ENCODE data around the gene TAPT1. TPM values are rescaled to one million over a fixed set of nuclear protein-coding genes. Genes with fewer than 3 reads are reported as not detected.

The TAPT1 gene
- polyA plus RNA-seq, 1 donor from 2014 or later = 34.2 TPM

DNA sequence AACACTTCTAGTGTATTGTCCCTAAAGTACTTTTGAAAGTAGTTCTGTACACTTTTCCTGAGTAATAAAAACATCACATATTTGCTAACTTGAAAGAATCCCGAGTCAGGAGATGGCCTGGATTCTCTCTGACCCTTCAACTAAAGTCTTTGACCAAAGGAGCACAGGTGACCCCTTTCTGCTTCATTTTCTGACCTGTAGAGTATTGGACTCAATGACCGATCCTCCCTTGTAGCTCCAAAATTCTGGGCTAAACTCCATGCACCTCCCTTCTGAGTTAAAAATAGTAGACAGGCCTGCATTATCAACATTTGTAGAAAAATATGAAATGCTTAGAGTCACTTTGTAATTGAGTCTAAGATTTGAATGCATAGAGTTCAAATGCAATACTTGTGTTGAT, 4.0 kb upstream of the TAPT1 start:
- TF ChIP-seq POLR2AphosphoS5 (IDR thresholded peaks at IDR 0.05) = no peak
- no peak for TF ChIP-seq SMC3 (conservative IDR thresholded peaks at IDR 0.05; ENCODE audit: poor library complexity)
- no peak for TF ChIP-seq EP300 (conservative IDR thresholded peaks at IDR 0.05; ENCODE audit: poor library complexity, severe bottlenecking)
- TF ChIP-seq EZH2 (IDR thresholded peaks at IDR 0.05; ENCODE audit: borderline replicate concordance, insufficient read depth, low read length, poor library complexity, severe bottlenecking) = no peak

DNA sequence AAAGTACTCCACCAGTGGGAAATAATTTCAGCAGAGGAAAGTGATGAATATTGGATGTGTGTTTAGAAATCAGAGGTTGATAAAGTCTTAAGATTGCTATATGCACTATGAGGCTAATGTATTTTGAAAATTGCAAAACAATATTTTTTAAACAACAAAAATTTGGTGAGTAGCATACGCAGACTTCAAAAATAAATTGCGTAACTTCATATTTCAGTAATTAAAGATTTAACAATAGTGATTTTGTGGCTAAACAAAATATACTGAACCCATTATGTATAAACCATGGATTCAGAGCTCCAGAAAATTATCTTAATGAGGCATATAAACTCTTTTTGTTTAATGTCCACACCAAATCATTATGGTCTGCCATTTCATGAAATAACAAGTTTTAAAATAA, 3.3 kb upstream of the TAPT1 start:
- Histone ChIP-seq H3K27ac (ENCODE audit: low read length) (no peak overlapping the region), H3K9ac (ENCODE audit: low read length) (no peak overlapping the region), H4K20me1 (ENCODE audit: insufficient read depth) (no peaks in the 10 kb centered on the region), H3K9me3 (ENCODE audit: low read length) (no peaks in the 10 kb centered on the region), H3K36me3 (ENCODE audit: insufficient read depth, low read length) (no peaks in the 10 kb centered on the region), H3K4me3 (ENCODE audit: low read length) (no peak overlapping the region), H3K27me3 (ENCODE audit: insufficient read depth, low read depth, low read length) (no peaks in the 10 kb centered on the region), H3K9me2 (ENCODE audit: insufficient read depth, low read length) (no peaks in the 10 kb centered on the region), H2AFZ (ENCODE audit: low read depth, low read length) (no peak overlapping the region), H3K4me2 (ENCODE audit: low read length) (no peak overlapping the region), H3K79me2 (replicated peaks; ENCODE audit: insufficient read depth, low read length) (peaks cover 16% of the 10 kb centered on the region), H3F3A (ENCODE audit: insufficient read depth, low read length, poor library complexity, severe bottlenecking) (no peaks in the 10 kb centered on the region)
- no peak for TF ChIP-seq RAD21 (conservative IDR thresholded peaks at IDR 0.05)
- no peak for TF ChIP-seq POLR2AphosphoS5 (IDR thresholded peaks at IDR 0.05)
- no peak for TF ChIP-seq EP300 (conservative IDR thresholded peaks at IDR 0.05; ENCODE audit: poor library complexity, severe bottlenecking)
- TF ChIP-seq SMC3 (conservative IDR thresholded peaks at IDR 0.05; ENCODE audit: poor library complexity) = no peak
- TF ChIP-seq, protein P1, sequence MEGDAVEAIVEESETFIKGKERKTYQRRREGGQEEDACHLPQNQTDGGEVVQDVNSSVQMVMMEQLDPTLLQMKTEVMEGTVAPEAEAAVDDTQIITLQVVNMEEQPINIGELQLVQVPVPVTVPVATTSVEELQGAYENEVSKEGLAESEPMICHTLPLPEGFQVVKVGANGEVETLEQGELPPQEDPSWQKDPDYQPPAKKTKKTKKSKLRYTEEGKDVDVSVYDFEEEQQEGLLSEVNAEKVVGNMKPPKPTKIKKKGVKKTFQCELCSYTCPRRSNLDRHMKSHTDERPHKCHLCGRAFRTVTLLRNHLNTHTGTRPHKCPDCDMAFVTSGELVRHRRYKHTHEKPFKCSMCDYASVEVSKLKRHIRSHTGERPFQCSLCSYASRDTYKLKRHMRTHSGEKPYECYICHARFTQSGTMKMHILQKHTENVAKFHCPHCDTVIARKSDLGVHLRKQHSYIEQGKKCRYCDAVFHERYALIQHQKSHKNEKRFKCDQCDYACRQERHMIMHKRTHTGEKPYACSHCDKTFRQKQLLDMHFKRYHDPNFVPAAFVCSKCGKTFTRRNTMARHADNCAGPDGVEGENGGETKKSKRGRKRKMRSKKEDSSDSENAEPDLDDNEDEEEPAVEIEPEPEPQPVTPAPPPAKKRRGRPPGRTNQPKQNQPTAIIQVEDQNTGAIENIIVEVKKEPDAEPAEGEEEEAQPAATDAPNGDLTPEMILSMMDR (IDR thresholded peaks at IDR 0.05; ENCODE audit: poor library complexity, severe bottlenecking) = no peak
- no peak for TF ChIP-seq MXI1 (conservative IDR thresholded peaks at IDR 0.05; ENCODE audit: poor library complexity, severe bottlenecking)
- TF ChIP-seq TAF1 (IDR thresholded peaks at IDR 0.05; ENCODE audit: low read depth) = no peak
- no peak for TF ChIP-seq EZH2 (IDR thresholded peaks at IDR 0.05; ENCODE audit: borderline replicate concordance, insufficient read depth, low read length, poor library complexity, severe bottlenecking)

More for the DNA sequence above, 4.0 kb upstream of the TAPT1 start:
- H3K9ac ChIP-seq (ENCODE audit: low read length) = no peak overlapping the region
- no peaks in the 10 kb centered on the region for H3K9me3 ChIP-seq (ENCODE audit: low read length)
- peaks cover 9% of the 10 kb centered on the region for H3K79me2 ChIP-seq (replicated peaks; ENCODE audit: insufficient read depth, low read length)
- H2AFZ ChIP-seq (ENCODE audit: low read depth, low read length) = no peak overlapping the region
- H3K4me3 ChIP-seq (ENCODE audit: low read length) = no peak overlapping the region
- no peaks in the 10 kb centered on the region for H3K27me3 ChIP-seq (ENCODE audit: insufficient read depth, low read depth, low read length)
- H3K36me3 ChIP-seq (ENCODE audit: insufficient read depth, low read length) = no peaks in the 10 kb centered on the region
- no peak overlapping the region for H3K27ac ChIP-seq (ENCODE audit: low read length)
- no peaks in the 10 kb centered on the region for H4K20me1 ChIP-seq (ENCODE audit: insufficient read depth)
- H3F3A ChIP-seq (ENCODE audit: insufficient read depth, low read length, poor library complexity, severe bottlenecking) = no peaks in the 10 kb centered on the region
- H3K4me2 ChIP-seq (ENCODE audit: low read length) = no peak overlapping the region
- no peaks in the 10 kb centered on the region for H3K9me2 ChIP-seq (ENCODE audit: insufficient read depth, low read length)

DNA sequence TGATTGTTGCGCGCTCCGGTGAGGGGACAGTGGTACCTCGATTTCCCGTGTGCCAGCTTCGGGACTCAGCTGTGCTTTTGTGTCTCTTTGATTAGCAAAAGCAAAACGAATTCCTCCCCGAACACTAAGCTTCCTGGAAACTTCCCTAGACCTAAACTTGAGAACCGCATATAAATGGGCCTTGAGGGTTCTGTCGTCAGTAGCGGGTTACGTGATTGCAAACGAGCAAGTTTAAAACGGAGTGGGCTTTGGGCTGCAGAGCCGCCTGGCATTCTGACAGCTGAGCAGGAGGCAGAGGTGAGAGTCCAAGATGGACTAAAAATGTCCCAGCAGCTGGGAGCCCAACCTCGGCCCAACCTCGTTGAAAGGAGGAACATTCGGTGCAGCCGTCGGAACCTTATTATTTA, 1.2 kb upstream of the TAPT1 start:
- no peaks in the 10 kb centered on the region for H4K20me1 ChIP-seq (ENCODE audit: insufficient read depth)
- peak overlapping the region; percentile 43 for H2AFZ ChIP-seq (ENCODE audit: low read depth, low read length)
- no peak for TF ChIP-seq EZH2 (IDR thresholded peaks at IDR 0.05; ENCODE audit: borderline replicate concordance, insufficient read depth, low read length, poor library complexity, severe bottlenecking)
- TF ChIP-seq, protein P1 (IDR thresholded peaks at IDR 0.05; ENCODE audit: poor library complexity, severe bottlenecking) = no peak
- TF ChIP-seq EP300 (conservative IDR thresholded peaks at IDR 0.05; ENCODE audit: poor library complexity, severe bottlenecking) = no peak
- no peak for TF ChIP-seq MXI1 (conservative IDR thresholded peaks at IDR 0.05; ENCODE audit: poor library complexity, severe bottlenecking)
- TF ChIP-seq, protein P2, sequence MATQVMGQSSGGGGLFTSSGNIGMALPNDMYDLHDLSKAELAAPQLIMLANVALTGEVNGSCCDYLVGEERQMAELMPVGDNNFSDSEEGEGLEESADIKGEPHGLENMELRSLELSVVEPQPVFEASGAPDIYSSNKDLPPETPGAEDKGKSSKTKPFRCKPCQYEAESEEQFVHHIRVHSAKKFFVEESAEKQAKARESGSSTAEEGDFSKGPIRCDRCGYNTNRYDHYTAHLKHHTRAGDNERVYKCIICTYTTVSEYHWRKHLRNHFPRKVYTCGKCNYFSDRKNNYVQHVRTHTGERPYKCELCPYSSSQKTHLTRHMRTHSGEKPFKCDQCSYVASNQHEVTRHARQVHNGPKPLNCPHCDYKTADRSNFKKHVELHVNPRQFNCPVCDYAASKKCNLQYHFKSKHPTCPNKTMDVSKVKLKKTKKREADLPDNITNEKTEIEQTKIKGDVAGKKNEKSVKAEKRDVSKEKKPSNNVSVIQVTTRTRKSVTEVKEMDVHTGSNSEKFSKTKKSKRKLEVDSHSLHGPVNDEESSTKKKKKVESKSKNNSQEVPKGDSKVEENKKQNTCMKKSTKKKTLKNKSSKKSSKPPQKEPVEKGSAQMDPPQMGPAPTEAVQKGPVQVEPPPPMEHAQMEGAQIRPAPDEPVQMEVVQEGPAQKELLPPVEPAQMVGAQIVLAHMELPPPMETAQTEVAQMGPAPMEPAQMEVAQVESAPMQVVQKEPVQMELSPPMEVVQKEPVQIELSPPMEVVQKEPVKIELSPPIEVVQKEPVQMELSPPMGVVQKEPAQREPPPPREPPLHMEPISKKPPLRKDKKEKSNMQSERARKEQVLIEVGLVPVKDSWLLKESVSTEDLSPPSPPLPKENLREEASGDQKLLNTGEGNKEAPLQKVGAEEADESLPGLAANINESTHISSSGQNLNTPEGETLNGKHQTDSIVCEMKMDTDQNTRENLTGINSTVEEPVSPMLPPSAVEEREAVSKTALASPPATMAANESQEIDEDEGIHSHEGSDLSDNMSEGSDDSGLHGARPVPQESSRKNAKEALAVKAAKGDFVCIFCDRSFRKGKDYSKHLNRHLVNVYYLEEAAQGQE (IDR thresholded peaks at IDR 0.05; ENCODE audit: borderline replicate concordance) = no peak
- no peak for TF ChIP-seq SMC3 (conservative IDR thresholded peaks at IDR 0.05; ENCODE audit: poor library complexity)
- no peak for TF ChIP-seq TAF1 (IDR thresholded peaks at IDR 0.05; ENCODE audit: low read depth)
- no peak for TF ChIP-seq RAD21 (conservative IDR thresholded peaks at IDR 0.05)
- no peak for TF ChIP-seq POLR2AphosphoS5 (IDR thresholded peaks at IDR 0.05)
- peaks cover 29% of the 10 kb centered on the region for H3K79me2 ChIP-seq (replicated peaks; ENCODE audit: insufficient read depth, low read length)
- no peaks in the 10 kb centered on the region for H3K9me3 ChIP-seq (ENCODE audit: low read length)
- no peaks in the 10 kb centered on the region for H3K9me2 ChIP-seq (ENCODE audit: insufficient read depth, low read length)
- no peaks in the 10 kb centered on the region for H3K36me3 ChIP-seq (ENCODE audit: insufficient read depth, low read length)
- peak overlapping the region; percentile 45 for H3K27ac ChIP-seq (ENCODE audit: low read length)
- H3K27me3 ChIP-seq (ENCODE audit: insufficient read depth, low read depth, low read length) = no peaks in the 10 kb centered on the region
- H3K9ac ChIP-seq (ENCODE audit: low read length) = peak overlapping the region; percentile 73
- peak overlapping the region; percentile 85 for H3K4me2 ChIP-seq (ENCODE audit: low read length)
- peak overlapping the region; percentile 86 for H3K4me3 ChIP-seq (ENCODE audit: low read length)
- H3F3A ChIP-seq (ENCODE audit: insufficient read depth, low read length, poor library complexity, severe bottlenecking) = no peaks in the 10 kb centered on the region
